Breast epithelium (tissue), 3 donors: Measurements from ENCODE around the gene ILDR2.

Source experiments
- POLR2A ChIP-seq: fragments of 450-650 bp; IDR thresholded peaks from one replicate; pipeline ENCODE4 v1.6.1; 2016; ENCODE audit warnings: antibody characterized with exemption, mild to moderate bottlenecking, moderate library complexity
- POLR2AphosphoS5 ChIP-seq, 3 donors: sonication (generic); formaldehyde crosslinking; IDR thresholded peaks; one replicate each; pipeline ENCODE4 v1.6.1; 2017; ENCODE audit warnings: antibody characterized with exemption in 3 of 3
- TF ChIP-seq, protein P1 (sequence below), 3 donors: fragments of 450-650 bp; IDR thresholded peaks; one replicate each; pipeline ENCODE4 v1.5.1; 2016 to 2017; ENCODE audit warnings: antibody characterized with exemption in 3 of 3, mild to moderate bottlenecking in 3 of 3, moderate library complexity in 3 of 3

DNA sequence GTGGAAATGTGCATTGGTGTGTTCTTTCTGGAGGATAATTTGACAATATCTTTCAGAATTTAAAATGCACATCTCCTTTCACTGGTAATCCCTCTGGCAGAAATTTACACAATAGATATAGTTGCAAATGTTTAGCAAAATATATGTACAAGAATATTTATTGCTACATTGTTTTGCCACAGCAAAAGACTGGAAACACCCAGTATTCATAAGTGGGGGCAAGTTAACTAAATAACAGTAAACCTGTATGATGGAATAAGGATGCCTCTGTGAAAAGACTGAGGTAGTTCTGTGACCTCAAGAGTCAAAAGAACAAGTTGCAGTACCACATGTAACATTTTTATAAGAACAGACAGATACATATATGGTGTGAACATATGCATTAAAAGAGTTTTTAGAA lies 85.6 kb downstream of the ILDR2 start:
- TF ChIP-seq POLR2AphosphoS5 (IDR thresholded peaks at IDR 0.05) (no peak), POLR2A (no peak)
- TF ChIP-seq, protein P1, sequence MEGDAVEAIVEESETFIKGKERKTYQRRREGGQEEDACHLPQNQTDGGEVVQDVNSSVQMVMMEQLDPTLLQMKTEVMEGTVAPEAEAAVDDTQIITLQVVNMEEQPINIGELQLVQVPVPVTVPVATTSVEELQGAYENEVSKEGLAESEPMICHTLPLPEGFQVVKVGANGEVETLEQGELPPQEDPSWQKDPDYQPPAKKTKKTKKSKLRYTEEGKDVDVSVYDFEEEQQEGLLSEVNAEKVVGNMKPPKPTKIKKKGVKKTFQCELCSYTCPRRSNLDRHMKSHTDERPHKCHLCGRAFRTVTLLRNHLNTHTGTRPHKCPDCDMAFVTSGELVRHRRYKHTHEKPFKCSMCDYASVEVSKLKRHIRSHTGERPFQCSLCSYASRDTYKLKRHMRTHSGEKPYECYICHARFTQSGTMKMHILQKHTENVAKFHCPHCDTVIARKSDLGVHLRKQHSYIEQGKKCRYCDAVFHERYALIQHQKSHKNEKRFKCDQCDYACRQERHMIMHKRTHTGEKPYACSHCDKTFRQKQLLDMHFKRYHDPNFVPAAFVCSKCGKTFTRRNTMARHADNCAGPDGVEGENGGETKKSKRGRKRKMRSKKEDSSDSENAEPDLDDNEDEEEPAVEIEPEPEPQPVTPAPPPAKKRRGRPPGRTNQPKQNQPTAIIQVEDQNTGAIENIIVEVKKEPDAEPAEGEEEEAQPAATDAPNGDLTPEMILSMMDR (IDR thresholded peaks at IDR 0.05), result no peak
